Activated CD4-positive, alpha-beta T cell treated with anti-CD3 and anti-CD28 coated beads, Interleukin-2, amount 10 ng/mL, durations not matched to agents 24 days and 14 days (primary cell): ENCODE results near the gene PRELID2. TPM values are rescaled to one million over a fixed set of nuclear protein-coding genes. Genes with fewer than 3 reads are reported as not detected.
"Not testable (repeated sequence)": the region's sequence is repeated elsewhere in the genome, so short reads cannot be mapped to it uniquely, and the experiment has no call there.

Experiments used
- DNase-seq: peaks from one replicate; pipeline ENCODE4 v3.0.0; 2022
- H3K27ac Mint-ChIP-seq: one replicate; pipeline ENCODE4 v1.8.0; 2022; ENCODE audit warnings: mild to moderate bottlenecking, mixed read lengths
- H3K27me3 Mint-ChIP-seq: one replicate; pipeline ENCODE4 v1.8.0; 2022; ENCODE audit warnings: mixed read lengths
- H3K36me3 Mint-ChIP-seq: one replicate; pipeline ENCODE4 v1.8.0; 2022; ENCODE audit warnings: low read depth, mild to moderate bottlenecking, mixed read lengths
- H3K4me1 Mint-ChIP-seq: one replicate; pipeline ENCODE4 v1.8.0; 2021; ENCODE audit warnings: mixed read lengths
- H3K4me3 Mint-ChIP-seq: one replicate; pipeline ENCODE4 v1.8.0; 2022; ENCODE audit warnings: mild to moderate bottlenecking, moderate library complexity, mixed read lengths
- H3K9me3 Mint-ChIP-seq: one replicate; pipeline ENCODE4 v1.8.0; 2021; ENCODE audit warnings: mixed read lengths
- intact Hi-C: fragments of 100-400 bp; cut with micrococcal nuclease; formaldehyde crosslinking; loops from one replicate; pipeline ENCODE4 v1.15.1; 2023
- total RNA-seq: library from RNA; stranded (reverse); gene quantifications from 2 replicates; pipeline ENCODE4 v1.2.3, GENCODE V29; 2022

Gene PRELID2
- total RNA-seq, 1 donor from 2014 or later: 3.6 TPM

- H3K4me1 Mint-ChIP-seq, H3K36me3 Mint-ChIP-seq: not testable (repeated sequence)
- intact Hi-C loops: loop anchor here (10.0 kb wide), 1 partner anchor 215 kb away; no protein-coding TSS in a partner anchor
These were observed 105.2 kb downstream of the PRELID2 start for GRCh38 chr5:145729956-145730355.

GRCh38 chr5:145723516-145723915 lies 111.6 kb downstream of the PRELID2 start:
- H3K27me3 Mint-ChIP-seq: no peaks in the 10 kb centered on the region
- H3K36me3 Mint-ChIP-seq: no peaks in the 10 kb centered on the region
- no peak overlapping the region for H3K27ac Mint-ChIP-seq
- H3K4me1 Mint-ChIP-seq: no peaks in the 10 kb centered on the region
- no peak overlapping the region for H3K4me3 Mint-ChIP-seq
- intact Hi-C loops: no loop called here
- peaks cover 16% of the 10 kb centered on the region for H3K9me3 Mint-ChIP-seq
- DNase-seq: no peak

More at GRCh38 chr5:145729956-145730355, 105.2 kb downstream of the PRELID2 start:
- DNase-seq, H3K27me3 Mint-ChIP-seq, H3K27ac Mint-ChIP-seq, H3K4me3 Mint-ChIP-seq: not testable (repeated sequence)
- H3K9me3 Mint-ChIP-seq: peaks cover 24% of the 10 kb centered on the region

GRCh38 chr5:145718956-145719355 lies 116.2 kb downstream of the PRELID2 start:
- Mint-ChIP-seq H3K36me3 (no peaks in the 10 kb centered on the region), H3K9me3 (no peaks in the 10 kb centered on the region), H3K27ac (no peak overlapping the region), H3K4me1 (no peaks in the 10 kb centered on the region), H3K27me3 (no peaks in the 10 kb centered on the region), H3K4me3 (no peak overlapping the region)
- intact Hi-C loops: no loop called here
- no peak for DNase-seq

DNA sequence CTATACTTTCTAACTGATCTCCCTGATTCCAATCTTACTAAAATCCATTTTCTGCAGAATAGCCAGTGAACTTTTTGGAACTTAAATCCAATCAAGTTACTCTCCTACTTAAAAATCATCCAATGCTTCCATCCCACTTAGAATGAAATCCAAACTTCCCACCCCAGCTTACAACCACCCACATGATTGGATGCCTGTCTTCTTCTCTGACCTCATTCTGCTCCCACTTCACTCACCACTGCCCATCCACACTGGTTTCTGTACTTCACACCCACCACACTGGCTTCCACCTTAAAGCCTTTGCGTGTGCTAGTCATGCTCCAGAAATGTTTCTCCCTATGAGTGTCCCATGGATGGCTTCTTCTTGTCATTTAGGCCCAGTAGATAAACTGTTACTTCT lies 119.7 kb downstream of the PRELID2 start:
- intact Hi-C loops: no loop called here
- H3K36me3 Mint-ChIP-seq: no peaks in the 10 kb centered on the region
- no peaks in the 10 kb centered on the region for H3K9me3 Mint-ChIP-seq
- H3K27me3 Mint-ChIP-seq: no peaks in the 10 kb centered on the region
- no peak overlapping the region for H3K4me3 Mint-ChIP-seq
- DNase-seq: no peak
- H3K4me1 Mint-ChIP-seq: no peaks in the 10 kb centered on the region
- H3K27ac Mint-ChIP-seq: no peak overlapping the region

DNA sequence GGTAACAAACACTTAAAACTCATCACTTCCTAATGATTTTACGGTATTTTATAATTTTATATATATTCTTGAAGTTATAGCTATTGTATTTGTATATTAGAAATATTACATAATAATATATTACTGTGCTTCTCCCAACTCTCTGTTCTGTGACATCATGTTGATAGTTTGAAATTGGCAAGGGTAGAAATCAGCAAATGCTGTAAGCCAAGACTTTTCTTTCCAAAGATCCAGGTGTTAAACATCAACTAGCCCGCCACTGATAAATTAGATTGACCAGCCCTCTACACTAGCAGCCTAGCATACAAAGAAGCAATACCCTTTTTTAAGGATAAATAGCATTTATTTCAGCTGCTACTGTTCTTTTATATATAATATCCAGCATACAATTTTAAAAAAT lies 122.9 kb downstream of the PRELID2 start:
- Mint-ChIP-seq H3K27me3 (no peaks in the 10 kb centered on the region), H3K4me3 (no peak overlapping the region), H3K36me3 (no peaks in the 10 kb centered on the region), H3K4me1 (no peaks in the 10 kb centered on the region), H3K9me3 (no peaks in the 10 kb centered on the region), H3K27ac (no peak overlapping the region)
- intact Hi-C loops: no loop called here
- no peak for DNase-seq

DNA sequence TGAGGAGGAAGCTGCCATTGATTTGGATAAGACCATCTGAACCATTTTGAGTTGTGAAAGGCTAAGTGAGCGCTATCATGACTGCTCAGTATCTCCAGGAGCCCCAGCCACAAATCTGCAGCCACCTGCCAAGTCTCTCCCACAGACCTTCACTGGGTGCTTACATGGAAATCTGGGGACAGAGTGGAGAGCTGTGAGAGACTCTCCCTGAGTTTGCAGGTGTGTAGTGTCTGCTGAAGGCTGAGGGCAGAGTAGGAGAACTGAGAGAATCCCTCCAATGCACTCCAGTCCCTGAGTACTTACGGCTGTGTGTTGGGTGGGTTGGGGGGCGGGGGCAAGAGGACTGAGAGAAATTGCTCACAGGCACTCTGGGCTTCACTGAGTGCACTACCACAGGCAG lies 123.7 kb downstream of the PRELID2 start:
- H3K4me1 Mint-ChIP-seq: no peaks in the 10 kb centered on the region
- no peak overlapping the region for H3K4me3 Mint-ChIP-seq
- no peaks in the 10 kb centered on the region for H3K9me3 Mint-ChIP-seq
- H3K36me3 Mint-ChIP-seq: no peaks in the 10 kb centered on the region
- intact Hi-C loops: no loop called here
- no peak for DNase-seq
- no peaks in the 10 kb centered on the region for H3K27me3 Mint-ChIP-seq
- no peak overlapping the region for H3K27ac Mint-ChIP-seq

Other genes with a start within 250 kb of the PRELID2 start
- gene GRXCR2, start 37.7 kb upstream of the PRELID2 start, total RNA-seq: not detected in 2 replicates
- gene SH3RF2, start 101.2 kb upstream of the PRELID2 start, total RNA-seq: 0.02 and 0.05 TPM in 2 replicates